BLaER1 treated with 17β-estradiol and CSF1 and Interleukin-3, amounts not matched to agents 10 nM and 100 nM (cell line): Measurements from ENCODE around the gene SNTA1.
A peak's percentile ranks its signal among the peaks of the same experiment; 100 is the strongest.
"Not testable (repeated sequence)": the region's sequence is repeated elsewhere in the genome, so short reads cannot be mapped to it uniquely, and the experiment has no call there.

ENCODE experiments used
- H3K27ac ChIP-seq, 11 experiments: shearing (Covaris generic); formaldehyde crosslinking; 2 replicates each; pipeline ENCODE4 v1.8.1; 2022
- H3K27me3 ChIP-seq, 11 experiments: shearing (Covaris generic); formaldehyde crosslinking; 2 replicates each; pipeline ENCODE4 v1.8.1; 2022
- H3K36me3 ChIP-seq, 11 experiments: shearing (Covaris generic); formaldehyde crosslinking; 2 replicates each; pipeline ENCODE4 v1.8.1; 2022
- H3K4me1 ChIP-seq, 10 experiments: shearing (Covaris generic); formaldehyde crosslinking; 2 replicates each; pipeline ENCODE4 v1.8.1; 2022
- H3K4me2 ChIP-seq, 11 experiments: shearing (Covaris generic); formaldehyde crosslinking; 2 replicates each; pipeline ENCODE4 v1.8.1; 2022
- H3K4me3 ChIP-seq, 10 experiments: shearing (Covaris generic); formaldehyde crosslinking; 2 replicates each; pipeline ENCODE4 v1.8.1; 2022
- H3K9ac ChIP-seq, 11 experiments: shearing (Covaris generic); formaldehyde crosslinking; 2 replicates each; pipeline ENCODE4 v1.8.1; 2022
- H3K9me3 ChIP-seq, 11 experiments: shearing (Covaris generic); formaldehyde crosslinking; replicated peaks in 1 of 11; 2 replicates each; pipeline ENCODE4 v1.8.1; 2022
- H4K20me1 ChIP-seq, 11 experiments: shearing (Covaris generic); formaldehyde crosslinking; 2 replicates each; pipeline ENCODE4 v1.8.1; 2022
- Cebpa-rat ChIP-seq, 11 experiments: shearing (Covaris generic); IDR thresholded peaks; 2 replicates each; pipeline ENCODE4 v1.8.1; 2022

SNTA1 gene

GRCh38 chr20:33400812-33401183 lies 42.8 kb downstream of the SNTA1 start:
- Histone ChIP-seq H3K4me1 (peaks cover 23 to 33% (median 29%) of the 10 kb centered on the region in 10 experiments), H4K20me1 (peaks cover 0 to 53% (median 46%) of the 10 kb centered on the region in 11 experiments; a peak in 16 of 22 replicates), H3K27ac (peak overlapping the region; percentile 61 to 88 (median 81)), H3K36me3 (peaks cover 18 to 45% (median 25%) of the 10 kb centered on the region in 11 experiments; a peak in 21 of 22 replicates), H3K4me3 (peak overlapping the region; percentile 86 to 100 (median 98)), H3K27me3 (no peaks in the 10 kb centered on the region), H3K9ac (peak overlapping the region; percentile 87 to 94 (median 89)), H3K9me3 (no peaks in the 10 kb centered on the region; a peak in 1 of 22 replicates), H3K4me2 (peak overlapping the region; percentile 83 to 99 (median 95))
- no peak for TF ChIP-seq Cebpa-rat (IDR thresholded peaks at IDR 0.05)

GRCh38 chr20:33399924-33400323 lies 43.6 kb downstream of the SNTA1 start:
- H3K9ac ChIP-seq, result peak overlapping the region; percentile 87 to 94 (median 89); a peak in 21 of 22 replicates

GRCh38 chr20:33394718-33395117 lies 48.8 kb downstream of the SNTA1 start:
- H3K4me1 ChIP-seq, result peaks cover 6 to 36% (median 25%) of the 10 kb centered on the region in 10 experiments
- H3K9ac ChIP-seq, result no peak overlapping the region
- no peak overlapping the region for H3K27ac ChIP-seq
- H3K4me2 ChIP-seq, result no peak overlapping the region
- TF ChIP-seq Cebpa-rat (IDR thresholded peaks at IDR 0.05), result no peak
- peaks cover 60 to 98% (median 85%) of the 10 kb centered on the region in 11 experiments for H3K36me3 ChIP-seq
- no peak overlapping the region for H3K4me3 ChIP-seq
- no peaks in the 10 kb centered on the region for H3K27me3 ChIP-seq
- H4K20me1 ChIP-seq, result peaks cover 0 to 84% (median 53%) of the 10 kb centered on the region in 11 experiments; a peak in 16 of 22 replicates
- peaks cover 0 to 12% (median 7%) of the 10 kb centered on the region in 11 experiments; a peak in 11 of 22 replicates for H3K9me3 ChIP-seq

More at GRCh38 chr20:33399924-33400323, 43.6 kb downstream of the SNTA1 start:
- Histone ChIP-seq H3K4me1 (peaks cover 23 to 36% (median 30%) of the 10 kb centered on the region in 10 experiments), H3K9me3 (no peaks in the 10 kb centered on the region; a peak in 1 of 22 replicates), H4K20me1 (peaks cover 0 to 60% (median 51%) of the 10 kb centered on the region in 11 experiments; a peak in 16 of 22 replicates), H3K27me3 (no peaks in the 10 kb centered on the region), H3K36me3 (peaks cover 22 to 46% (median 34%) of the 10 kb centered on the region in 11 experiments; a peak in 20 of 22 replicates), H3K4me3 (peak overlapping the region in 9 of 10 experiments; percentile 86 to 100 (median 97); a peak in 17 of 20 replicates), H3K4me2 (peak overlapping the region; percentile 83 to 99 (median 95)), H3K27ac (no peak overlapping the region; a peak in 1 of 22 replicates)
- TF ChIP-seq Cebpa-rat (IDR thresholded peaks at IDR 0.05), result peak in 5 of 11 experiments; percentile 8 to 46 (median 25); a peak in 3 of 22 replicates

DNA sequence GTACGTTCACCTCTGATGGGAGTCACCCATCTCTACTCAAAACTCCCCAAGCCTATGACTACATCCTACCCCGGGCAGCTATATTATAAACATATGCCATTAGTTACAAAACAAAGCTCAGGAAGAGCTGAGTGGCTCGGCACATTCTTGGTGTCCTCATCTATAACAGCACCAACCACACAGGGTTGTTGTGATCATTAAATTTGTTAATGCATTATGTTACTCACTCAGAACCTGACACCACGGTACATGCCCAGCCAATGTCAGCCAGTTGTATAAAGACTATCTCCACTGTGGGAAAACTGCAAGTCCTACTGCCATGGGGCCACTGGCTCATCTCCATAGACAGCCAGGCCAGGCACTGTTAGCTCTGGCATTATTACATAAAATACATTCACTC lies 50.0 kb downstream of the SNTA1 start:
- Histone ChIP-seq H3K4me2 (no peak overlapping the region), H3K4me1 (peaks cover 0 to 31% (median 19%) of the 10 kb centered on the region in 10 experiments; a peak in 14 of 20 replicates), H3K9me3 (peaks cover 0 to 18% (median 12%) of the 10 kb centered on the region in 11 experiments; a peak in 13 of 22 replicates), H3K9ac (no peak overlapping the region), H3K27ac (no peak overlapping the region), H3K4me3 (no peak overlapping the region), H3K36me3 (peaks cover 66 to 95% (median 88%) of the 10 kb centered on the region in 11 experiments), H4K20me1 (peaks cover 0 to 73% (median 44%) of the 10 kb centered on the region in 11 experiments; a peak in 15 of 22 replicates), H3K27me3 (no peaks in the 10 kb centered on the region)
- no peak for TF ChIP-seq Cebpa-rat (IDR thresholded peaks at IDR 0.05)

DNA sequence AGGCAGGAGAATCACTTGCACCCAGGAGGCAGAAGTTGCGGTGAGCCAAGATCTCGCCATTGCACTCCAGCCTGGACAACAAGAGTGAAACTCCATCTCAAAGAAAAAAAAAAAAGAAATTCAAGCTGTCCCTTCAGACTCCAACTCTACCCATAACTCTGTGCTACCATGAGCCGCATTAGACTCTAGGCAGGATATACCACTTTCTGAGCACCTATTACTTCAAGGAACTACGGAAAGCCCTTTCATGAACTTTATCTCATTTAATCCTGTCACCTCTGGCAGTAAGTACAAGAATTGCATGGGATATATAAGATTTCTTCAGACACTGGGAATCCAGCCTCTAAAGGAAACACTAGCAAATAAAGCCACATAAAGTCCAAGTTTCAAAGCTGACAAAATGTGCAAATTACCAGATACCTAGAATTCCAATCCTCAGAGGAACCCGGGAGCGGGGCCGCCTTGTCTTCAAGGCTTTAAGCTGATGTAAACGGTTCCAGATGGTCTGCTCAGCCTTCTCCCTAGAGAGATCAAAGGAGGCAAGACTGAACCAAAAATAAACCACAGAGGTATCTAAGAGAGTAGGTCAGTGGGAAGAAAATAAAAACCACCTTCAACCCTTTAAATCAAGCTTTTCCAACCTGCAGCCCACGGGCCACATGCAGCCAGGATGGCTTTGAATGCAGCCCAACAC lies 51.7 kb downstream of the SNTA1 start:
- Histone ChIP-seq H3K4me2 (peak overlapping the region in 8 of 11 experiments; percentile 48 to 94 (median 74); a peak in 16 of 22 replicates), H3K4me1 (peaks cover 0 to 31% (median 19%) of the 10 kb centered on the region in 10 experiments; a peak in 13 of 20 replicates), H3K27ac (no peak overlapping the region), H3K36me3 (peaks cover 76 to 93% (median 88%) of the 10 kb centered on the region in 11 experiments), H3K27me3 (no peaks in the 10 kb centered on the region), H3K9ac (peak overlapping the region in 5 of 11 experiments; percentile 19 to 51 (median 31); a peak in 6 of 22 replicates), H3K9me3 (peaks cover 0 to 18% (median 12%) of the 10 kb centered on the region in 11 experiments; a peak in 13 of 22 replicates), H4K20me1 (peaks cover 0 to 55% (median 28%) of the 10 kb centered on the region in 11 experiments; a peak in 16 of 22 replicates), H3K4me3 (peak overlapping the region in 1 of 10 experiments; percentile 23; a peak in 1 of 20 replicates)
- no peak for TF ChIP-seq Cebpa-rat (IDR thresholded peaks at IDR 0.05)

DNA sequence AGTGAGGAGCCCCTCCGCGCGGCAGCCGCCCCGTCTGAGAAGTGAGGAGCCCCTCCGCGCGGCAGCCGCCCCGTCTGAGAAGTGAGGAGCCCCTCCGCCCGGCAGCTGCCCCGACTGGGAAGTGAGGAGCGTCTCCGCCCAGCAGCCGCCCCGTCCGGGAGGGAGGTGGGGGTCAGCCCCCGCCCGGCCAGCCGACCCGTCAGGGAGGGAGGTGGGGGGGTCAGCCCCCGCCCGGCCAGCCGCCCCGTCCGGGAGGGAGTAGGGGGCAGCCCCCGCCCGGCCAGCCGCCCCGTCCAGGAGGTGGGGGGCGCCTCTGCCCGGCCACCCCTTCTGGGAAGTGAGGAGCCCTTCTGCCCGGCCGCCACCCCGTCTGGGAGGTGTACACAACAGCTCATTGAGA lies 54.2 kb downstream of the SNTA1 start:
- H3K9ac ChIP-seq, H3K27ac ChIP-seq, H3K4me3 ChIP-seq, H3K27me3 ChIP-seq, H3K4me2 ChIP-seq: not testable (repeated sequence)
- H3K9me3 ChIP-seq, result peaks cover 0 to 18% (median 12%) of the 10 kb centered on the region in 11 experiments; a peak in 13 of 22 replicates
- H3K36me3 ChIP-seq, result peaks cover 78 to 93% (median 89%) of the 10 kb centered on the region in 11 experiments
- peaks cover 0 to 30% (median 12%) of the 10 kb centered on the region in 11 experiments; a peak in 11 of 22 replicates for H4K20me1 ChIP-seq
- H3K4me1 ChIP-seq, result peaks cover 0 to 21% (median 16%) of the 10 kb centered on the region in 10 experiments; a peak in 13 of 20 replicates

GRCh38 chr20:33388268-33388667 lies 55.3 kb downstream of the SNTA1 start:
- Histone ChIP-seq H3K4me1 (peaks cover 0 to 20% (median 16%) of the 10 kb centered on the region in 10 experiments; a peak in 13 of 20 replicates), H3K4me2 (no peak overlapping the region), H3K27me3 (no peaks in the 10 kb centered on the region), H3K27ac (no peak overlapping the region), H3K4me3 (no peak overlapping the region), H3K9me3 (peaks cover 0 to 18% (median 12%) of the 10 kb centered on the region in 11 experiments; a peak in 13 of 22 replicates), H4K20me1 (peaks cover 0 to 19% (median 3%) of the 10 kb centered on the region in 11 experiments; a peak in 9 of 22 replicates), H3K9ac (no peak overlapping the region), H3K36me3 (peaks cover 79 to 93% (median 87%) of the 10 kb centered on the region in 11 experiments)
- no peak for TF ChIP-seq Cebpa-rat (IDR thresholded peaks at IDR 0.05)

DNA sequence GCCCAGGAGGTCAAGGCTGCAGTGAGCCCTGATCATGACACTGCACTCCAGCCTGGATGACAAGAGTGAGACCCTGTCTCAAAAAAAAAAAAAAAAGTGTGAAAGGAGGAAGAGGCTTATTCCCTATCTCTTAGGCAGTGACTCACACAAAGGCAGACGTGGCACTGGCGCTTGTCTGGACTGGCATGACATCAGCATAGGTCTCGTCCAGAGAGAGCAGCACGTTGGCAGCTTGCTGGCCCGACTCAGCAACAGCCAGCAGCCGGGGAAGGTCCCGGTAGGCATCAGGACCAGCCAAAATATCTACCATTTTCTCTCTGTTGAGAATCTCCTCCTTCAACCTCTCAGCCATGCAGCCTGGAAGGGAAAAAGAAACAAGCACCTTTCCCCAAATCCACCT lies 56.4 kb downstream of the SNTA1 start:
- Histone ChIP-seq H3K4me1 (peaks cover 0 to 9% (median 8%) of the 10 kb centered on the region in 10 experiments; a peak in 13 of 20 replicates), H3K27ac (no peak overlapping the region), H3K9me3 (peaks cover 0 to 18% (median 12%) of the 10 kb centered on the region in 11 experiments; a peak in 13 of 22 replicates), H3K36me3 (peaks cover 84 to 93% (median 88%) of the 10 kb centered on the region in 11 experiments), H3K9ac (no peak overlapping the region), H3K4me3 (no peak overlapping the region), H3K4me2 (no peak overlapping the region), H4K20me1 (peaks cover 0 to 10% (median 0%) of the 10 kb centered on the region in 11 experiments; a peak in 4 of 22 replicates), H3K27me3 (no peaks in the 10 kb centered on the region)
- no peak for TF ChIP-seq Cebpa-rat (IDR thresholded peaks at IDR 0.05)
